ENCODE measurements around the gene CLCN6.

DNA sequence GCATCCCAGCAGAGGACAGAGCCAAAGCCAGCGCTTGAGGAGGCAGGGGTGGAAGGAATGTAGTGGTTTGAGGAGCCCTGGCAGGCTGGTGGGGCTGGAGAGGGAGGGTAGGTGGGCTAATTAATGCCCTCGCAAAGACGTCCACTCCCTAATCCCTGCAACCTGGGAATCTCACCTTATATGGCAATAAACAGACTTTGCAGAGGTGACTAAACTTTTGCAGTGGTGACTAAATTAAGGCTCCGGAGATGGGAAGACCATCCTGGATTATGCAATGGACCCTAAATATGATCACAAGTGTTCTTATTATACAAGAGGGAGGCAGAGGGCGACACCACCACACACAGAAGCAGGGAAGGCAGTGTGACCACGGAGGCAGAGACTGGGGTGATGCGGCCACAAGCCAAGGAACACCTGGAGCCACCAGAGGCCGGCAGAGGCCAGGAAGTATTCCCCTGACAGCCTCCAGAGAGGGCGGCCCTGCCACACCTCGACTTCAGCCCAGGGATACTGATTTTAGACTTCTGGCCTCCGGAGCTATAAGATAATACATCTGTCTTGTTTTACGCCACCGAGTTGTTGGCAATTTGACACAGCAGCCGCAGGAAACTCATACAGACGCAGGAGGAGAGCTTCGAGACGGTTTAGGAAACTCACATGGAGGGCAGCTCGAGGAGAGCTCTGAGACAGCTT lies 75.9 kb downstream of the CLCN6 start:
- TF ChIP-seq FOXM1 (CRISPR knock-in tag; IDR thresholded peaks at IDR 0.05) (no peak), ATF6 (CRISPR knock-in tag; conservative IDR thresholded peaks at IDR 0.05) (no peak), SP1 (IDR thresholded peaks at IDR 0.05) (no peak), SP1 (CRISPR knock-in tag; IDR thresholded peaks at IDR 0.05) (no peak), RFX5 (IDR thresholded peaks at IDR 0.05; ENCODE audit: low read depth, low read length) (no peak), ZNF788 (CRISPR knock-in tag; IDR thresholded peaks at IDR 0.05; ENCODE audit: borderline replicate concordance) (no peak), POLR2A (IDR thresholded peaks at IDR 0.05; ENCODE audit: insufficient read depth in 1 of 2, low read depth in 2 of 2, low read length in 2 of 2) (no peak), NR2F6 (IDR thresholded peaks at IDR 0.05) (no peak), NR2F6 (CRISPR knock-in tag; IDR thresholded peaks at IDR 0.05) (no peak), PHB2 (IDR thresholded peaks at IDR 0.05; ENCODE audit: partially characterized antibody) (no peak), NFYB (CRISPR knock-in tag; IDR thresholded peaks at IDR 0.05) (no peak), EZH2 (conservative IDR thresholded peaks at IDR 0.05; ENCODE audit: low read depth, low read length) (no peak)

Data from HepG2 (cell line).